ENCODE measurements around the gene NPIPB2. TPM values are rescaled to one million over a fixed set of nuclear protein-coding genes. Genes with fewer than 3 reads are reported as not detected.
"Not testable (repeated sequence)": the region's sequence is repeated elsewhere in the genome, so short reads cannot be mapped to it uniquely, and the experiment has no call there.

NPIPB2 gene
- polyA plus RNA-seq, 2 of the 4 experiments (the other 2 are of a cell fraction) = 2.7 to 6.6 TPM

- no peak for TF ChIP-seq USF2 (IDR thresholded peaks at IDR 0.05)
Measured at GRCh38 chr16:11963706-11964105, 21.9 kb upstream of the NPIPB2 start (continued).

GRCh38 chr16:11962978-11963377 lies 21.1 kb upstream of the NPIPB2 start:
- H3K4me2 ChIP-seq; DNase-seq (ENCODE audit: low read depth in 1 of 2, low spot score in 1 of 2); H3K4me3 ChIP-seq; ATAC-seq; FAIRE-seq; H3K4me1 ChIP-seq; H3K9me3 ChIP-seq; H3K27ac ChIP-seq: not testable (repeated sequence)
- ChIA-PET POLR2A (interaction anchor here (0.6 to 2.0 kb wide), 2 partner anchors 14 to 593 kb away, joined by 3 to 7 read pairs; partner anchors contain the start of gene SNX29), CTCF (interaction anchor here (1.1 to 3.8 kb wide), 2 partner anchors 9 to 104 kb away, joined by 4 to 27 read pairs; no protein-coding TSS in a partner anchor)
- WGBS (ENCODE audit: missing lambda C conversion rate) = 82% methylated on average over 11 of the region's 11 CpGs

GRCh38 chr16:11962457-11962856 lies 20.6 kb upstream of the NPIPB2 start:
- POLR2A ChIA-PET; DNase-seq (ENCODE audit: low read depth in 1 of 2, low spot score in 1 of 2); ATAC-seq; H3K4me2 ChIP-seq; H3K4me1 ChIP-seq; H3K4me3 ChIP-seq; H3K9me3 ChIP-seq; FAIRE-seq; H3K27ac ChIP-seq: not testable (repeated sequence)
- WGBS (ENCODE audit: missing lambda C conversion rate) = 80% methylated on average over 5 of the region's 5 CpGs
- CTCF ChIA-PET = interaction anchor here (1.3 kb wide), 1 partner anchor 13 kb away, joined by 3 read pairs; no protein-coding TSS in a partner anchor

GRCh38 chr16:11957591-11958395 lies 15.9 kb upstream of the NPIPB2 start:
- Histone ChIP-seq H3K9me3 (no peaks in the 10 kb centered on the region), H3K4me1 (0 out of 3 replicates have a peak, but pooled peaks cover 3% of the 10 kb centered on the region), H3K4me3 (no peak overlapping the region), H3K27ac (no peak overlapping the region), H3K4me2 (no peak overlapping the region)
- 86% methylated on average over 9 of the region's 10 CpGs for WGBS (ENCODE audit: missing lambda C conversion rate)
- CTCF ChIA-PET = interaction anchor here (0.7 to 2.9 kb wide), 4 partner anchors 9 to 138 kb away, joined by 3 to 10 read pairs (median 6); no protein-coding TSS in a partner anchor
- ATAC-seq (no peak), FAIRE-seq (no peak), DNase-seq (ENCODE audit: low read depth in 1 of 2, low spot score in 1 of 2) (no peak)
- TF ChIP-seq CBX2 (IDR thresholded peaks at IDR 0.05; ENCODE audit: borderline replicate concordance, low read depth) = no peak
- no peak for TF ChIP-seq FOSB (CRISPR knock-in tag; IDR thresholded peaks at IDR 0.05)
- no peak for TF ChIP-seq FOSL2 (IDR thresholded peaks at IDR 0.05)
- no peak for TF ChIP-seq FOSL2 (CRISPR knock-in tag; IDR thresholded peaks at IDR 0.05)
- TF ChIP-seq NFE2L2 (conservative IDR thresholded peaks at IDR 0.05; ENCODE audit: low read length) = no peak
- TF ChIP-seq KDM5A (IDR thresholded peaks at IDR 0.05) = no peak
- no peak for TF ChIP-seq ZFP36 (IDR thresholded peaks at IDR 0.05; ENCODE audit: borderline replicate concordance, partially characterized antibody)
- no peak for TF ChIP-seq CBX8 (IDR thresholded peaks at IDR 0.05)
- TF ChIP-seq HES2 (IDR thresholded peaks at IDR 0.05) = no peak
- no peak for TF ChIP-seq SMC3 (IDR thresholded peaks at IDR 0.05)
- no peak for TF ChIP-seq POLR2AphosphoS2 (conservative IDR thresholded peaks at IDR 0.05; ENCODE audit: low read length)
- TF ChIP-seq RCOR1 (IDR thresholded peaks at IDR 0.05; ENCODE audit: low read depth, low read length) = no peak
- no peak for TF ChIP-seq REST (IDR thresholded peaks at IDR 0.05)
- no peak for TF ChIP-seq TFCP2L1 (CRISPR knock-in tag; IDR thresholded peaks at IDR 0.05)
- no peak for TF ChIP-seq JUN (IDR thresholded peaks at IDR 0.05)
- POLR2A ChIA-PET = interaction anchor here (0.5 to 1.4 kb wide), 2 partner anchors 19 to 948 kb away, joined by 3 to 8 read pairs; partner anchors contain the start of gene SNX29
